DMS 273 (cell line): ENCODE data around the gene PLA2G4D.

Experiments used
- DNase-seq: peaks from one replicate; lab custom pipeline; 2025; ENCODE audit not compliant: unreplicated experiment; lab: John Stamatoyannopoulos, UW

The PLA2G4D gene

GRCh38 chr15:42058791-42059190 lies 35.6 kb downstream of the PLA2G4D start:
- DNase-seq, result no peak

- DNase-seq, result no peak
Measured at GRCh38 chr15:42057799-42058646, 36.3 kb downstream of the PLA2G4D start.

DNA sequence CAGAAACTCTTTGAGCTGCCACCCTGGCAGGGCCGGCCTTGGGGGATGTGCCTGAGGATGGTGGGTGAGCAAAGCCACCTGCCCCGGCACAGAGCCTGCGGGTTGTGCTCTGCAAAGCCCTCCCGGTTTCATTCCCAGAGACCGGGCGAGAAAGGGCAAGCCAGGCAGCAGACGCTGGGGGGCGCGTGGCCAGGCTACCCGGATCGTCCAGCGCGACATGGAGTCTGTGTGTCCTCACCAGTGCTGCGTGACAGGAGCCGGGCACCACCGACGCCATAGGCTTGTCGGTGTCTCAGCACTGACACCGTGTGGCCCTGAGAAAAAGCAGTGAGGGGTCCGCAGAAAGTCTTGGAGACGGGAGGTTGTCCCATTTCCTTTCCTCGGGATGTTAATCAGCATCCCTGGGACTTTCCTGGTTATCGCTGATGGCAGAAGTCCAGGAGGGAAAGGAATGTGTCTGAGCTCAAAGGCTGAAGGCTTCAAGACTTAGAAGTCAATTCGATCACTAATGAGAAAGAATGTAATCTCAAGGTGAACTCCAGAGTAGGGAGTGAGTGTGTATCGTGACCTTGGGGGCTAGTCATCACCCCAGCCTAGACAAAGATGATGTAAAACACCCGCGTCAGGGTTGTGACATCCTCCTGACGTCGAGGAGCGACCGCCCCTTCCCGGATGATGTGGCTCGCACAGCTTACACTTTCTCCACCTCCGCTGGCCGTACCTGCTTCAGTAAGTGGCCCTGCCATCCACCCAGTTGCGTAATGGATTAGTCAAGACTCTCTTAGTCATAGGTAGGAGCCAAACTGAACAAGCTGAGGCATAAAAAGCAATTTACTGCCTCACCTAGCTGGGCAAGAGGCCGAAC lies 37.2 kb downstream of the PLA2G4D start:
- peak; percentile 82 for DNase-seq

DNA sequence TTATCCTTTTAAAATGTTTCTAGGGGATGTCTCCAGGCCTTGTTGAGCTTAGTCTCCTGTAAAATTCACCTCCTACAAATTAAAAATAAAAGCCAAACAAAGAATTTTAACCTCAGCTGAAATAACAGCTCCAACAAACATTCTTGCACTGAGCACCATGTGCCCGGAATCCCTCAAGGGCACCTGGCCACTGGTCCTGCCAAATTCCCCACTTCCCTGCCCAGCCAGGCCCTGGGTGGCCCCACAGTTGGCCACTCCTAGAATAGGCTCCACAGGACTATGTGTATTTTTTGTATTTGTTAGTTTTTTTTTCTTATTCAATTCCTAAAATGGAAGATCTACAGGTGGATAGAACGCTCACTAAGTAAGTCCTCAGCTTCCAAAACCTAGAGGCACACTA lies 40.4 kb downstream of the PLA2G4D start:
- no peak for DNase-seq

GRCh38 chr15:42053010-42053409 lies 41.4 kb downstream of the PLA2G4D start:
- no peak for DNase-seq

DNA sequence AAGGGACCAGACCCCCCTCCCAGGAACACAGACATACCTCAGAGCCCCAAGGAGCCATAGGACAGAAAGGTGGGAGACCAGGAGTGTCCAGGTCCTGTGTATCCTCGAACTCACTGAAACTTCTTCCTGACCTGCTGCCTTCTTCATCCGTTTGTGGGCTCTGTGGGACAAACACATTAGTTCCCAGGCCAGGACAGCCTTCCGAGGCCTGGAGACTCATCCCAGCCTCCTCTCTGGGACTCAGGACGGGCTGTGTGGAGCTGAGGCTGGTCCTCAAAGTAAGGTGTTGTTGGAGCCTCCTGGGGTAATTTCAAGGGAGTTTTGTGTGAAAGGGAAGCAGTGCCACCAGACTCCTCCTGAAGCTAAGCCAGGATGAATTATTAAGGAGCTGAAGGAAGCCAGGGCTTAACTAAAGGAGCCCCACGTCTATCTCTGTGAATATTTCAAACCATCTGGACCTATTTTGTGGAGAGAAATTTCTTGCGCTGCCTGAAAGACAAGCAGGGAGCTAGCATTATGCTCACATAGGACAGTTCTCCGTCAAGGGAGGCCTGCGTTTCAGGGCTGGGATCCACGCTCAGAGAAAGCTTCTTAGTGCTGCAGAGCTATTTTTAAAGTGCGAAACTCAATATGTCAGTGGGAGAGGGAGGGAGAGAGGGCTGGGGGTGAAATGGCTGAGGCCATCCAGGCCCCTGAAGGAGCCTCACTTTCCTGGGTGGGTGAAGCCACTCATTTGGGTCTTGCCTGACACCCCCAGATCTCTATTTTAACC lies 43.7 kb downstream of the PLA2G4D start:
- no peak for DNase-seq

DNA sequence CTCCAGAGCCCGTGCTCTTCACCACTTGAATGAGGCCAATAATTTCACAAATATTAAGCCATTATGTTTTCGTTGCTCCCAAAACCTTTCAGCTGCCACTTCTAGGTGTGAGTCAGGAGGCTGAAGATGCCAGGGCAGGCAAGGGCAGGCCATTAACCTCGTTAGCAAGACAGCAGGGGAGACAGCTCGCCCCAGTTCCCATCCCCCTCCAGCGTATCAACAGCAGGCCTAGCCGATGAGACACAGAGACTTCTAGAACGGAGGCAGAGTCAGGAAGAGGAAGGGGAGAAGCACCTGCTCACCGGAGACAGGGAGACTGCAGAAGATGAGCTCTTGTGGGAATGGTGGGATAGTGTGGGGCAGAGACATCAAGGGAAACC lies 45.6 kb downstream of the PLA2G4D start:
- no peak for DNase-seq

DNA sequence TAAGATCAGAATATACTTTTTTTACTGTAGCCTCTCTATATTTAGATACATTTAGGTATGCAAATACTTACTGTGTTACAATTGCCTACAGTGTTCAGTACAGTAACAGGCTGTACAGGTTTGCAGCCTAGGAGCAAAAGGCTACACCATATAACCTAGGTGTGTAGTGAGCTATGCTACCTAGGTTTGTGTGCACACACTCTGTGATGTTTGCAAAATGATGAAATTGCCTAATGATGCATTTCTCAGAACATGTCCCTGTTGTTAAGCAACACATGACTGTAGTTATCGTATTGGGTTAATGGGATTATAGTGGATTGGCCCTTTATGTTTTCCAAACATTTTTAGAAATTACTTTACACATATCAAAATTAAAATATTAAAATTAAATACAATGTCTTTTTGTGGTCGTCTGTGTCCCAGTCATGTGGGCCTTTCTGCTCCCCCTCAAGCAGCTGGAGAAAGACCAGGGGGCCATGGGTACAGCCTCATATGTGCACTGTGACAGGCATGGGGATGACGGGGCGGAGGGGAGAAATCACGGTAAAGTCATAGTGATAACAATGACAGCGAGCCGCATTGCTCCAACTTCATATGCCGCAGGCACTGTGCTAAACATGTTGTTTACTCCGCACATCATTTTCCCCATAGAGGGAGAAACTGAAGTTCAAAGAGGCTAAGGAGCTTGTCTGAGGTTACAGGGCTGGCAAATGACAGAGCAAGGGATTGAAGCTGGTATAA lies 46.1 kb downstream of the PLA2G4D start:
- DNase-seq, result no peak

GRCh38 chr15:42046597-42046996 lies 47.8 kb downstream of the PLA2G4D start:
- DNase-seq, result no peak

- DNase-seq, result peak; percentile 3
Measured at GRCh38 chr15:42045211-42045615, 49.1 kb downstream of the PLA2G4D start.

GRCh38 chr15:42042602-42043400 lies 51.6 kb downstream of the PLA2G4D start:
- no peak for DNase-seq

DNA sequence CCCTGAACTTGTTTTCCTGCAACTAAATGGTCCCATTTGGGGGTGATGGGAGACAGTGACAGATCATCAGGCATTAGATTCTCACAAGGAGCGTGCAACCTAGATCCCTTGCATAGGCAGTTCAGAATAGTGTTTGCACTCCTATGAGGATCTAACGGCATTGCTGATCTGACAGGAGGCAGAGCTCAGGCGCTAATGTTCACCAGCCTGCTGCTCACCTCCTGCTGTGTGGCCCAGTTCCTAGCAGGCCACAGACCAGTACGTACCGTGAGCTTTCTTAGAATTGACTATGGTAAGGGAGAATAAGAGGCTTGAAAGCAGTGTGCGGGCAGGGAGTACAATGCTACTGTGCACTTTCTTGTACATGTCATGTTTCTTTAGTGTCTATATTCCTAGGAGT lies 56.0 kb downstream of the PLA2G4D start:
- no peak for DNase-seq

- peak; percentile 42 for DNase-seq
Measured at GRCh38 chr15:42037656-42038055, 56.7 kb downstream of the PLA2G4D start.

DNA sequence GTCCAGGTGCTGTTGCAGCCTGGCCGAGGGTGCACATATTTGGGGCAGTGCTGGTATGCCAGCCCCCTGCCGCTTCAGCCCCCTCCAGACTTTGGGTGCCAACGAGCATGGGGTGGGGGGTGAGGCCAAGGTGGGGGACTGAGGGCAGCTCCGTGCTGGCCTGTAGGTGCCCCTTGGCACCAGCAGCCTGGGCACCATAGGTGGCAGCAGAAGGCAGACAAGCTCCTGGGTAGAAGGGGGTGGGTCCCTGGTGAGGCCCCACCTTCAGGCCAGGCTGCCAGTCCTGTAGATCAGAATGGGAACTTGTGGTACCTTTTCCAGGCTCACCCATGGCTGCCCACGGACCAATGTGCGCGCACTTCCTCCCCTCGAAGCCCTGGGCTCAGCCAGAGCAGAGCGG lies 57.4 kb downstream of the PLA2G4D start:
- DNase-seq, result no peak

- no peak for DNase-seq
Measured at GRCh38 chr15:42036112-42036905, 58.1 kb downstream of the PLA2G4D start.

GRCh38 chr15:42035435-42035761 lies 59.0 kb downstream of the PLA2G4D start:
- no peak for DNase-seq

GRCh38 chr15:42034628-42035434 lies 59.5 kb downstream of the PLA2G4D start:
- DNase-seq, result no peak

DNA sequence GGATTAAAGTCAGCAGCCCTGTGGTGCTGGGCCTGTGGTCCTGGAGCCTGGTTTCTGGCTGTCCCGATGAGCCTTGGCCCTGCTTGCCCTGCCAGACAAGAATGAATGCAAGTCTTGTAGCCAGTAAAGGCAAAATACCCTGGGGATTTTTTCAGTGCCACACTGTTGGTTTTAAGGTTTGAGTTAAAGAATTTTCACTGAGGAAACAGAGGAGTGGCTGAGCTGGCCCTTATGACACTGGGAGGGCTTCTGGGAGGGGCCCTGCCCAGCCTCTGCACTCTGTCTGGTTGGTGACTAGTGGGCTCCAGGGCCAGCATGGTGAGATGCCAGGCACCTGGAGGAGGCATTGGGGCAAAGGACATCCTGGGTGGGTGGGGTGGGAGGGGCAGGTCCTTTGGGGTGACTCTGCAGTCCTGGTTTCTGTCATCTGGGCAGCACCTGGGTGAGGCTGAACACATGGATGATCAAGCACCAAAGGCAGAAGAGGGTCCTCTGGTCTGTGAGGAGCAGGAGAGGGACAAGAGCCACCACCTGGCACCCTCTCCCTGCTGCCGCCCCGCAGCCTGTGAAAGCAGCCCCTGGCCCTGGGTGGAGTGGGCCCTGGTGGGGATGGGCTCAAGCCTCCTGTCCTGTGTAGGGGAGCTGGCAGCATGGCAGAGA lies 61.0 kb downstream of the PLA2G4D start:
- DNase-seq, result no peak
